DND-41 (cell line): ENCODE results near the gene AARSD1.

Experiments
- ATAC-seq: fragments of 200-7000 bp; cut with Tn5 transposase; 3 replicates; pipeline ENCODE4 v1.9.1; 2021; ENCODE audit warnings: low read depth; ENCODE audit not compliant: insufficient read depth
- DNase-seq: peaks from one replicate; pipeline ENCODE4 v3.0.0-alpha.2; 2020
- H2AFZ ChIP-seq: 2 replicates; pipeline ENCODE4 v1.6.0; 2012; ENCODE audit warnings: low read depth, low read length
- H3K27ac ChIP-seq: 2 replicates; pipeline ENCODE4 v1.5.1; 2012; ENCODE audit warnings: low read length, inconsistent platforms
- H3K27me3 ChIP-seq: fragments of 200-600 bp; sonication (generic); 2 replicates; pipeline ENCODE4 v1.6.0; 2012; ENCODE audit warnings: low read length, mild to moderate bottlenecking, inconsistent platforms; ENCODE audit not compliant: insufficient read depth, poor library complexity
- H3K36me3 ChIP-seq: 2 replicates; pipeline ENCODE4 v1.5.1; 2012; ENCODE audit warnings: low read length, inconsistent platforms; ENCODE audit not compliant: insufficient read depth
- H3K4me1 ChIP-seq: 2 replicates; pipeline ENCODE4 v1.5.1; 2012; ENCODE audit warnings: mild to moderate bottlenecking, low read length; ENCODE audit not compliant: insufficient read depth
- H3K4me2 ChIP-seq: 2 replicates; pipeline ENCODE4 v1.6.0; 2012; ENCODE audit warnings: mild to moderate bottlenecking, moderate library complexity, low read length, inconsistent platforms; ENCODE audit not compliant: insufficient read depth
- H3K4me3 ChIP-seq, 2 experiments: fragments of 200-600 bp in 1 of 2; shearing (Covaris generic) in 1 of 2; 2 replicates each; pipeline ENCODE4 v1.5.1; 2012 to 2016; ENCODE audit warnings: inconsistent platforms in 2 of 2, low read length in 2 of 2, mild to moderate bottlenecking in 2 of 2, low read depth in 1 of 2, moderate library complexity in 1 of 2
- H3K79me2 ChIP-seq: 2 replicates; pipeline ENCODE4 v1.6.0; 2012; ENCODE audit warnings: low read length, inconsistent platforms; ENCODE audit not compliant: insufficient read depth
- H3K9ac ChIP-seq: 2 replicates; pipeline ENCODE4 v1.6.0; 2012; ENCODE audit warnings: low read depth, mild to moderate bottlenecking, inconsistent platforms, low read length, moderate library complexity
- H3K9me3 ChIP-seq: 2 replicates; pipeline ENCODE4 v1.5.1; 2012; ENCODE audit warnings: low read length, moderate library complexity, mild to moderate bottlenecking, inconsistent platforms; ENCODE audit not compliant: insufficient read depth, severe bottlenecking
- H4K20me1 ChIP-seq: 2 replicates; pipeline ENCODE4 v1.6.0; 2012; ENCODE audit warnings: low read length; ENCODE audit not compliant: insufficient read depth
- CTCF ChIP-seq: IDR thresholded peaks from 2 replicates; pipeline ENCODE4 v1.5.1; 2012; ENCODE audit warnings: borderline replicate concordance, low read length, moderate library complexity, mild to moderate bottlenecking; ENCODE audit not compliant: poor library complexity, severe bottlenecking; ENCODE audit errors: extremely low read depth
- EZH2 ChIP-seq: IDR thresholded peaks from 3 replicates; pipeline ENCODE4 v1.6.1; 2012; ENCODE audit warnings: borderline replicate concordance, low read depth, mild to moderate bottlenecking, moderate library complexity, low read length, inconsistent platforms; ENCODE audit not compliant: severe bottlenecking

Gene AARSD1

DNA sequence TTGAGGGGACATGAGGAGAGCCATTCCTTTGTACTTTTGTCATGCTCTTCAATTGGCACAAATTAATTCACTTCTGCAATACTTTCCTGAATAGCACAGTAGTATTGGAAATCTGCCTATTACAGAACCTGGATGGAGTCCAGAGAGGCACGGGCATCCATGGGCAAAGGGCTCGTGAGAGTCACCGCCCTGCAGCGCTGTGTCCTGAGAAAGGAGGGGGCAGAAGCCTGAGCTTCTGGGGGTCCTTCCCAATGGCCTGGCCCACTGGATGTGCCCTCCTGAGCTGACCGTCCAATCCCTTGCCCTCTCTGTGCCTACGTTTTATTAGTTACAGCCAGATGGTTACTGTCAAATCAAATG is 60.2 kb downstream of the AARSD1 start:
- no peak for ATAC-seq
- H2AFZ ChIP-seq = no peak overlapping the region

GRCh38 chr17:42901535-42902229 is 62.6 kb downstream of the AARSD1 start:
- TF ChIP-seq CTCF (no peak), EZH2 (no peak)
- Histone ChIP-seq H3K4me3 (no peak overlapping the region), H3K79me2 (no peaks in the 10 kb centered on the region), H3K4me1 (no peaks in the 10 kb centered on the region), H3K9ac (no peak overlapping the region), H3K27me3 (peaks cover 10% of the 10 kb centered on the region), H3K4me2 (no peak overlapping the region), H3K9me3 (no peaks in the 10 kb centered on the region), H3K27ac (no peak overlapping the region), H2AFZ (no peak overlapping the region), H3K36me3 (no peaks in the 10 kb centered on the region), H4K20me1 (no peaks in the 10 kb centered on the region)
- ATAC-seq (no peak), DNase-seq (no peak)

More for the DNA sequence above, 60.2 kb downstream of the AARSD1 start:
- Histone ChIP-seq H3K36me3 (no peaks in the 10 kb centered on the region), H3K27ac (no peak overlapping the region), H3K79me2 (no peaks in the 10 kb centered on the region), H4K20me1 (no peaks in the 10 kb centered on the region), H3K9me3 (no peaks in the 10 kb centered on the region), H3K27me3 (peaks cover 15% of the 10 kb centered on the region), H3K4me1 (no peaks in the 10 kb centered on the region), H3K4me3 (no peak overlapping the region), H3K9ac (no peak overlapping the region), H3K4me2 (no peak overlapping the region)
- TF ChIP-seq CTCF = no peak
- no peak for TF ChIP-seq EZH2
- no peak for DNase-seq
